ENCODE results near the gene SRD5A1.

SRD5A1 gene

GRCh38 chr5:6601816-6602215, 31.4 kb upstream of the SRD5A1 start:
- TF ChIP-seq, protein P1, sequence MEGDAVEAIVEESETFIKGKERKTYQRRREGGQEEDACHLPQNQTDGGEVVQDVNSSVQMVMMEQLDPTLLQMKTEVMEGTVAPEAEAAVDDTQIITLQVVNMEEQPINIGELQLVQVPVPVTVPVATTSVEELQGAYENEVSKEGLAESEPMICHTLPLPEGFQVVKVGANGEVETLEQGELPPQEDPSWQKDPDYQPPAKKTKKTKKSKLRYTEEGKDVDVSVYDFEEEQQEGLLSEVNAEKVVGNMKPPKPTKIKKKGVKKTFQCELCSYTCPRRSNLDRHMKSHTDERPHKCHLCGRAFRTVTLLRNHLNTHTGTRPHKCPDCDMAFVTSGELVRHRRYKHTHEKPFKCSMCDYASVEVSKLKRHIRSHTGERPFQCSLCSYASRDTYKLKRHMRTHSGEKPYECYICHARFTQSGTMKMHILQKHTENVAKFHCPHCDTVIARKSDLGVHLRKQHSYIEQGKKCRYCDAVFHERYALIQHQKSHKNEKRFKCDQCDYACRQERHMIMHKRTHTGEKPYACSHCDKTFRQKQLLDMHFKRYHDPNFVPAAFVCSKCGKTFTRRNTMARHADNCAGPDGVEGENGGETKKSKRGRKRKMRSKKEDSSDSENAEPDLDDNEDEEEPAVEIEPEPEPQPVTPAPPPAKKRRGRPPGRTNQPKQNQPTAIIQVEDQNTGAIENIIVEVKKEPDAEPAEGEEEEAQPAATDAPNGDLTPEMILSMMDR (IDR thresholded peaks at IDR 0.05; ENCODE audit: low read depth, low read length): no peak
- DNase-seq (ENCODE audit: low read depth, low spot score): no peak
- in situ Hi-C loops (cut with HindIII; ENCODE audit: low sequenced_read_pairs): loop anchor here (25.0 kb wide), 1 partner anchor 135 kb away; no protein-coding TSS in a partner anchor
- no peak overlapping the region for H3K4me3 ChIP-seq (ENCODE audit: low read depth, low read length)

DNA sequence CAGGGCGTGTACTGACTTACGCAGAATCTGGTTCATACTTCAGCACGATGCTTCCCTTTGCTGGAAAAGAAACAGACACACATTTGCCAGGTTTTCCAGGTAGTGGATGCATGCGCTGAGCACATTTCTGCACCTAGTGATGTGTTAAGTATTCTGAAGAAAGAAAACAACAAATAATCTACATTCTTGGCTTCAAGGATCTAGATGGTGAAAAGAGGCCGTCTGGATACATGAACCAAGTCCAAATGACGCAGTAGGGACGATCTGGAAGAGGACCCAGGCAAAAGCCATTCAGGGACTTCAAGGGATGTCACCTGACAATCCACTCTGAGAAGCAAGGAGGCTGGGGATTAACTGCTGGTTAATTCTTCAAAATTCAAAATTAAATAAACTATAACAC, 30.8 kb upstream of the SRD5A1 start:
- in situ Hi-C loops (cut with HindIII; ENCODE audit: low sequenced_read_pairs): loop anchor here (25.0 kb wide), 1 partner anchor 135 kb away; no protein-coding TSS in a partner anchor
- no peak for DNase-seq (ENCODE audit: low read depth, low spot score)
- H3K4me3 ChIP-seq (ENCODE audit: low read depth, low read length): no peak overlapping the region
- TF ChIP-seq, protein P1 (IDR thresholded peaks at IDR 0.05; ENCODE audit: low read depth, low read length): no peak

DNA sequence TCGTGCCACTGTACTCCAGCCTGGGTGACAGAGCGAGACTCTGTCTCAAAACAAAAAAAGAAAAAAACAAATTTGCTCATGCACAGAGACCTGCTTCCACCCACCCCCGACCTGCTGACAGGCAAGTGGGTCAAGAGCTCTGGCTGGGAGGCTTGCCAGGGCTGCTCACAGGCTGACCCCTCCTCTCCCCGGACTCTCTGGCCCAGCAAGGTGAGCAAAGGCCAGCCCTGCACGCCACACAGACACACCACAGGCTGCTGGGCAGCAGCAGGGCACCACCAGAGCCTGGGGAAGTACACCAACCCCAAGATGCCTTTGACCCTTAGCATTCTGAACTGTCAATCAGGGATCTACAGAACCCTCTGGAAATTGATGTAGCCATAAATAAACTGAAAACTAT, 29.6 kb upstream of the SRD5A1 start:
- no peak overlapping the region for H3K4me3 ChIP-seq (ENCODE audit: low read depth, low read length)
- TF ChIP-seq, protein P1 (IDR thresholded peaks at IDR 0.05; ENCODE audit: low read depth, low read length): no peak
- DNase-seq (ENCODE audit: low read depth, low spot score): no peak
- in situ Hi-C loops (cut with HindIII; ENCODE audit: low sequenced_read_pairs): loop anchor here (25.0 kb wide), 1 partner anchor 134 kb away; no protein-coding TSS in a partner anchor

DNA sequence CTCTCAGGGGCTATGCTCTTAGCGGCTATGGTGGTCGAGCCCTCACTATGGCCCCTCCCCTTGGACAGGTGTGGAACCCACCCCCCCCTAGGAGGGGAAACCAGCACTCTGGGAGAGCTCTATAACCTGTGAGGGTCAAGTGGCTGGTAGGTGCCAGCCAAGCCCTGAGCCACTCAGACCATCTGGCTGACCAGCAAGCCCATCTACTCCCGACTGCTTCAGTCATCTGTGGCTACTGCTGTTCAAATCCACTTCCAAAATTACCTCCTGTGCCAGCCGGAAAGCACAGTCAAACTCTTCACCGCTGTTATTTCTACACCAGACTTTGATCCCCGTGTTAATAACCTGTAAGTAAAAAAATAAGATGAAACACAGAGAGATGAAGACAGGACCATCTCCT, 28.9 kb upstream of the SRD5A1 start:
- H3K4me3 ChIP-seq (ENCODE audit: low read depth, low read length): no peak overlapping the region
- DNase-seq (ENCODE audit: low read depth, low spot score): no peak
- in situ Hi-C loops (cut with HindIII; ENCODE audit: low sequenced_read_pairs): loop anchor here (25.0 kb wide), 1 partner anchor 133 kb away; no protein-coding TSS in a partner anchor
- TF ChIP-seq, protein P1 (IDR thresholded peaks at IDR 0.05; ENCODE audit: low read depth, low read length): no peak

DNA sequence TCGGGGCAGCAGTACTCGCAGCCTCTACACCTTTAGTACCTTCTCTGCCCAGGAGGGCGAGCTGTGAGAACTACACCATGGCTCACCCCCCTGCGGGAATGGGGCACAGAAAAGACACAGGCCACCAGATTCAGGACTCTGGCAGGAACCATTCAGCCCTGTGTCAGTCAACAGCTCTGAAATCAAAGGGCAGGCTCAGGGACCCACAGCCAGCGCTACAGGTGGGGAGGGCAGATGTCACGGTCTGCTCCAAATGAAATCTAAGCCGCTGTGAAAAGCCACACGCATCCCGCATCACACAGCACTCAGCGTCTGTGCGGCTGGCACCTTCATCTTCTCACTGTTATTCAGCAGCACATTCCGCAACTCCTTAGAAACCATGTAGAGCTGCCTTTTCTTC, 28.3 kb upstream of the SRD5A1 start:
- no peak for DNase-seq (ENCODE audit: low read depth, low spot score)
- TF ChIP-seq, protein P1 (IDR thresholded peaks at IDR 0.05; ENCODE audit: low read depth, low read length): no peak
- no peak overlapping the region for H3K4me3 ChIP-seq (ENCODE audit: low read depth, low read length)
- in situ Hi-C loops (cut with HindIII; ENCODE audit: low sequenced_read_pairs): loop anchor here (25.0 kb wide), 1 partner anchor 132 kb away; no protein-coding TSS in a partner anchor

DNA sequence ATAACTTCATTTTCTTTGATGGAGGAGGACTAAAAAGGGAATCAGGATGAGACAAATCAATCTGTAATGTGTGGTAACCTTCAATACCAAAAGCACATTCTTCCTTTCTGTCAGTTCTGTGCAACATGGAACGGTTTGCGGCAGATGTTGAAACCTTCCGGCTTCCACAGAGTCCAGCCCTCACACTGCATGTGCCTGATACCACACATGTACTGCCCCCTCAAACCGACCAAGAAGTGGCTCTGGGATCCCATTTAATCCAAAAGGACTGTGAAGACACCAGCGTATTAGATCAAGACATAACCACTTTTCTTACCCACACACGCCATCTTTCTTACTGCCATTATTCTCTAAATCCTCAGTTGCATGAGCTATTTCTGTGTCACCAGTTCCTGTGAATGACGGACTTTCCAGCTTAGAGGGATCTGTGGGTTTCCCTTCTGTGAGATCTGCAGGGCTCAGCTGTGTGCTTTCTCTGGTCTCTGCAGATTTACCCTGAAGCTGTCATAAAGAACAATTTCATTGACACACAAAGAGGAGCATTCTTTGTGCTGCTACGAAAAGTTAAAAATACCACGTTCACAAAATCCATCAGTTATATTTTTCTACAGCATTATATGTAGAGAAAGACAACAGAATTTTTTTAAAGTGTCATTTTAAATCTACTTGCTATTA, 26.2 kb upstream of the SRD5A1 start:
- TF ChIP-seq, protein P1 (IDR thresholded peaks at IDR 0.05; ENCODE audit: low read depth, low read length): no peak
- H3K4me3 ChIP-seq (ENCODE audit: low read depth, low read length): no peak overlapping the region
- in situ Hi-C loops (cut with HindIII; ENCODE audit: low sequenced_read_pairs): loop anchor here (25.0 kb wide), 1 partner anchor 130 kb away; no protein-coding TSS in a partner anchor
- DNase-seq (ENCODE audit: low read depth, low spot score): no peak

Data from astrocyte of the spinal cord (primary cell).